Measurements from ENCODE around the gene MTIF2.
"Not testable (repeated sequence)": the region's sequence is repeated elsewhere in the genome, so short reads cannot be mapped to it uniquely, and the experiment has no call there.

DNA sequence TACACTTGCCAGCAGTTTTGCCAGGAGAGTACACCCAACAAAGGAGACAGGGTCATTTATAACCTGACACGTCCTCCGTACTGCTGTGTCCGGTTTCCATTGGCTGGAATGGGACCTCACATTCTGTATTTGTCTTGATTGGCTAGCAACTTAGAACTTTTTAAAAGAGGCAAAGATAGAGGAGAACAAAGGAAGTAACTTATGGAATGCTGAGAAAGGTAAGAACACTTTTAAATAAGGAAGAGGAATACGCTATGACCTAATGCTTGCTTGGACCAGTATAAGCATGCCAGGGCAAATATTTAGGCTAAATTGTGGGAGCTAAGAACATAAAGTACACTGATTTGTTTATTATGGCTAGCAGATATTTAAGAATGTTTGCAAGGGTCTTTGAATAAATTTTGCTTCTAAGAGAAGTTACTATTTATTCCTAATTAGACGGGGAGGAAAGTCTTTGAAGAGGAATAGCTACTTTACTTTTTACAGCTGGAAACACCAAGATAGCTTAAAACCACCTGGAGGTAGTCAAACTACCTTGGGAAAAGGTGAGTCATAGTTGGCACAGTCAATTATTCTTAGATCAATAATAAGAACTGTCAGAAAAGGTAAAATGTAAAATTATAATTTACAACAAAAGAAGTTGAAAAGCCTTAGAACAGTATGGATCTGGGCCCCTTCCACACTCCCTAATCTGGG is 12.0 kb upstream of the MTIF2 start:
- TF ChIP-seq, protein P1, sequence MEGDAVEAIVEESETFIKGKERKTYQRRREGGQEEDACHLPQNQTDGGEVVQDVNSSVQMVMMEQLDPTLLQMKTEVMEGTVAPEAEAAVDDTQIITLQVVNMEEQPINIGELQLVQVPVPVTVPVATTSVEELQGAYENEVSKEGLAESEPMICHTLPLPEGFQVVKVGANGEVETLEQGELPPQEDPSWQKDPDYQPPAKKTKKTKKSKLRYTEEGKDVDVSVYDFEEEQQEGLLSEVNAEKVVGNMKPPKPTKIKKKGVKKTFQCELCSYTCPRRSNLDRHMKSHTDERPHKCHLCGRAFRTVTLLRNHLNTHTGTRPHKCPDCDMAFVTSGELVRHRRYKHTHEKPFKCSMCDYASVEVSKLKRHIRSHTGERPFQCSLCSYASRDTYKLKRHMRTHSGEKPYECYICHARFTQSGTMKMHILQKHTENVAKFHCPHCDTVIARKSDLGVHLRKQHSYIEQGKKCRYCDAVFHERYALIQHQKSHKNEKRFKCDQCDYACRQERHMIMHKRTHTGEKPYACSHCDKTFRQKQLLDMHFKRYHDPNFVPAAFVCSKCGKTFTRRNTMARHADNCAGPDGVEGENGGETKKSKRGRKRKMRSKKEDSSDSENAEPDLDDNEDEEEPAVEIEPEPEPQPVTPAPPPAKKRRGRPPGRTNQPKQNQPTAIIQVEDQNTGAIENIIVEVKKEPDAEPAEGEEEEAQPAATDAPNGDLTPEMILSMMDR (conservative IDR thresholded peaks at IDR 0.05 in 1 of 2, IDR thresholded peaks at IDR 0.05 in 1 of 2; ENCODE audit: low read depth in 1 of 2, low read length in 2 of 2) = not testable (repeated sequence)
- TF ChIP-seq EZH2 (IDR thresholded peaks at IDR 0.05; ENCODE audit: low read length, missing control alignments) = not testable (repeated sequence)

All from fibroblast of lung (primary cell).